HepG2 (cell line): ENCODE results near the gene HLA-DOA. TPM values are rescaled to one million over a fixed set of nuclear protein-coding genes. Genes with fewer than 3 reads are reported as not detected.

Experiments used
- POLR2AphosphoS5 ChIP-seq: IDR thresholded peaks from 2 replicates; pipeline ENCODE4 v1.6.1; 2012; ENCODE audit warnings: low read depth, low read length
- SIX4 ChIP-seq: sonication (generic); formaldehyde crosslinking; IDR thresholded peaks from 2 replicates; pipeline ENCODE4 v1.4.0; 2020; ENCODE audit warnings: missing genetic modification reagents
- ZEB1 ChIP-seq: IDR thresholded peaks from 2 replicates; pipeline ENCODE4 v1.6.1; 2012; ENCODE audit warnings: mild to moderate bottlenecking, low read depth, inconsistent platforms; ENCODE audit not compliant: insufficient replicate concordance
- ZNF563 ChIP-seq: sonication (generic); formaldehyde crosslinking; IDR thresholded peaks from 2 replicates; pipeline ENCODE4 v1.8.0; 2022; ENCODE audit warnings: mild to moderate bottlenecking, moderate library complexity, missing genetic modification reagents
- ZSCAN29 ChIP-seq: sonication (generic); formaldehyde crosslinking; conservative IDR thresholded peaks from 2 replicates; pipeline ENCODE4 v1.4.0; 2020; ENCODE audit warnings: mild to moderate bottlenecking, missing genetic modification reagents
- polyA plus RNA-seq, 8 experiments: library from polyadenylated mRNA; depleted of rRNA in 3 of 8; stranded (reverse) in 7 of 8; unstranded in 1 of 8; fragments of >200 nt; fragmentation: Illumina TruSeq in 4 of 8; extraction: Trizol in 4 of 8; gene quantifications; 2 replicates each; pipeline versions ENCODE4 v1.2.1 to v1.2.3, GENCODE V29; 2011 to 2016; ENCODE audit warnings: low read depth in 4 of 8, missing spikeins in 1 of 8, mixed read lengths in 1 of 8; ENCODE audit not compliant: insufficient read depth in 1 of 8
- total RNA-seq, 5 experiments: library from RNA; depleted of rRNA; stranded (reverse); fragments of >200 nt; fragmentation: Illumina TruSeq; extraction: Trizol; gene quantifications; 2 replicates each; pipeline ENCODE4 v1.2.3, GENCODE V29; 2016; ENCODE audit warnings: low read depth in 1 of 5
- TF ChIP-seq, protein P1 (sequence below): IDR thresholded peaks from 2 replicates; pipeline ENCODE4 v1.6.1; 2016; ENCODE audit warnings: low read depth, missing genetic modification reagents, missing compliant biosample characterization
- TF ChIP-seq, protein P2 (sequence below): sonication (generic); formaldehyde crosslinking; IDR thresholded peaks from 2 replicates; pipeline ENCODE4 v1.4.0; 2020; ENCODE audit warnings: mild to moderate bottlenecking, low read depth, missing genetic modification reagents
- TF ChIP-seq, protein P3 (sequence below): sonication (generic); formaldehyde crosslinking; IDR thresholded peaks from 2 replicates; pipeline ENCODE4 v1.5.0; 2020; ENCODE audit warnings: missing genetic modification reagents

Gene HLA-DOA
- total and polyA plus RNA-seq, 2 of the 13 experiments (the other 11 are each of a cell fraction or from before 2014, with no cell fraction given): 0.03 to 0.09 TPM

DNA sequence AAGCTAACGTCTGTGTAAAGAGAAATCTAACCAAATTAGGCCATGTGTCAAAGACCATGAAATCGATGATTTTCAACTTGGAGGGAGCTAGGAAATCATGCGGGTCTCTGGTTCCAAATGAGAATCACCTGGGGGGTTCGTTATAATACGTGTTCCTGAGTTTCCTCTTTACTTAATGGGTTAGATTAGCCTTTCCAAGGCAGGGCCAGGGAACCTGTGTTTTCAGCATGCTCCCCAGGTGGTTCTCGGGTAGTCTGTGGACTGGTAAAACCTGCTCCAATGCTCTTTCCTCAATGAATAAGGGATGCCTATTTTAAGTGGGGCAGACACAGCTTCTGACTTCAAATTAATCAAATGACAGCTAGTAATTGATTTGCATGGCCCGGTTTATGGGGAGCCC is 965 bp upstream of the HLA-DOA start (continued):
- TF ChIP-seq, protein P1, sequence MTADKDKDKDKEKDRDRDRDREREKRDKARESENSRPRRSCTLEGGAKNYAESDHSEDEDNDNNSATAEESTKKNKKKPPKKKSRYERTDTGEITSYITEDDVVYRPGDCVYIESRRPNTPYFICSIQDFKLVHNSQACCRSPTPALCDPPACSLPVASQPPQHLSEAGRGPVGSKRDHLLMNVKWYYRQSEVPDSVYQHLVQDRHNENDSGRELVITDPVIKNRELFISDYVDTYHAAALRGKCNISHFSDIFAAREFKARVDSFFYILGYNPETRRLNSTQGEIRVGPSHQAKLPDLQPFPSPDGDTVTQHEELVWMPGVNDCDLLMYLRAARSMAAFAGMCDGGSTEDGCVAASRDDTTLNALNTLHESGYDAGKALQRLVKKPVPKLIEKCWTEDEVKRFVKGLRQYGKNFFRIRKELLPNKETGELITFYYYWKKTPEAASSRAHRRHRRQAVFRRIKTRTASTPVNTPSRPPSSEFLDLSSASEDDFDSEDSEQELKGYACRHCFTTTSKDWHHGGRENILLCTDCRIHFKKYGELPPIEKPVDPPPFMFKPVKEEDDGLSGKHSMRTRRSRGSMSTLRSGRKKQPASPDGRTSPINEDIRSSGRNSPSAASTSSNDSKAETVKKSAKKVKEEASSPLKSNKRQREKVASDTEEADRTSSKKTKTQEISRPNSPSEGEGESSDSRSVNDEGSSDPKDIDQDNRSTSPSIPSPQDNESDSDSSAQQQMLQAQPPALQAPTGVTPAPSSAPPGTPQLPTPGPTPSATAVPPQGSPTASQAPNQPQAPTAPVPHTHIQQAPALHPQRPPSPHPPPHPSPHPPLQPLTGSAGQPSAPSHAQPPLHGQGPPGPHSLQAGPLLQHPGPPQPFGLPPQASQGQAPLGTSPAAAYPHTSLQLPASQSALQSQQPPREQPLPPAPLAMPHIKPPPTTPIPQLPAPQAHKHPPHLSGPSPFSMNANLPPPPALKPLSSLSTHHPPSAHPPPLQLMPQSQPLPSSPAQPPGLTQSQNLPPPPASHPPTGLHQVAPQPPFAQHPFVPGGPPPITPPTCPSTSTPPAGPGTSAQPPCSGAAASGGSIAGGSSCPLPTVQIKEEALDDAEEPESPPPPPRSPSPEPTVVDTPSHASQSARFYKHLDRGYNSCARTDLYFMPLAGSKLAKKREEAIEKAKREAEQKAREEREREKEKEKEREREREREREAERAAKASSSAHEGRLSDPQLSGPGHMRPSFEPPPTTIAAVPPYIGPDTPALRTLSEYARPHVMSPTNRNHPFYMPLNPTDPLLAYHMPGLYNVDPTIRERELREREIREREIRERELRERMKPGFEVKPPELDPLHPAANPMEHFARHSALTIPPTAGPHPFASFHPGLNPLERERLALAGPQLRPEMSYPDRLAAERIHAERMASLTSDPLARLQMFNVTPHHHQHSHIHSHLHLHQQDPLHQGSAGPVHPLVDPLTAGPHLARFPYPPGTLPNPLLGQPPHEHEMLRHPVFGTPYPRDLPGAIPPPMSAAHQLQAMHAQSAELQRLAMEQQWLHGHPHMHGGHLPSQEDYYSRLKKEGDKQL: no peak
- TF ChIP-seq ZSCAN29 (CRISPR knock-in tag) (no peak), SIX4 (CRISPR knock-in tag) (no peak), ZEB1 (no peak), ZNF563 (no peak), POLR2AphosphoS5 (no peak)
- TF ChIP-seq, protein P2, sequence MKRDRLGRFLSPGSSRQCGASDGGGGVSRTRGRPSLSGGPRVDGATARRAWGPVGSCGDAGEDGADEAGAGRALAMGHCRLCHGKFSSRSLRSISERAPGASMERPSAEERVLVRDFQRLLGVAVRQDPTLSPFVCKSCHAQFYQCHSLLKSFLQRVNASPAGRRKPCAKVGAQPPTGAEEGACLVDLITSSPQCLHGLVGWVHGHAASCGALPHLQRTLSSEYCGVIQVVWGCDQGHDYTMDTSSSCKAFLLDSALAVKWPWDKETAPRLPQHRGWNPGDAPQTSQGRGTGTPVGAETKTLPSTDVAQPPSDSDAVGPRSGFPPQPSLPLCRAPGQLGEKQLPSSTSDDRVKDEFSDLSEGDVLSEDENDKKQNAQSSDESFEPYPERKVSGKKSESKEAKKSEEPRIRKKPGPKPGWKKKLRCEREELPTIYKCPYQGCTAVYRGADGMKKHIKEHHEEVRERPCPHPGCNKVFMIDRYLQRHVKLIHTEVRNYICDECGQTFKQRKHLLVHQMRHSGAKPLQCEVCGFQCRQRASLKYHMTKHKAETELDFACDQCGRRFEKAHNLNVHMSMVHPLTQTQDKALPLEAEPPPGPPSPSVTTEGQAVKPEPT (CRISPR knock-in tag): no peak
- TF ChIP-seq, protein P3, sequence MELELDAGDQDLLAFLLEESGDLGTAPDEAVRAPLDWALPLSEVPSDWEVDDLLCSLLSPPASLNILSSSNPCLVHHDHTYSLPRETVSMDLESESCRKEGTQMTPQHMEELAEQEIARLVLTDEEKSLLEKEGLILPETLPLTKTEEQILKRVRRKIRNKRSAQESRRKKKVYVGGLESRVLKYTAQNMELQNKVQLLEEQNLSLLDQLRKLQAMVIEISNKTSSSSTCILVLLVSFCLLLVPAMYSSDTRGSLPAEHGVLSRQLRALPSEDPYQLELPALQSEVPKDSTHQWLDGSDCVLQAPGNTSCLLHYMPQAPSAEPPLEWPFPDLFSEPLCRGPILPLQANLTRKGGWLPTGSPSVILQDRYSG: no peak
